H9 (cell line): ENCODE results near the gene TSTD2. TPM values are rescaled to one million over a fixed set of nuclear protein-coding genes. Genes with fewer than 3 reads are reported as not detected.

ENCODE experiments used
- DNase-seq: peaks from one replicate; pipeline ENCODE4 v3.0.0-alpha.2; 2017
- H2AFZ ChIP-seq: one replicate; pipeline ENCODE4 v1.6.1; 2013; ENCODE audit warnings: mild to moderate bottlenecking, low read length, control low read depth, moderate library complexity
- H2AK5ac ChIP-seq: 2 replicates; pipeline ENCODE4 v1.6.1; 2013; ENCODE audit warnings: low read length, control low read depth, mixed read lengths; ENCODE audit not compliant: insufficient read length
- H2BK120ac ChIP-seq: one replicate; pipeline ENCODE4 v1.6.1; 2013; ENCODE audit warnings: low read depth, mild to moderate bottlenecking, low read length, control low read depth, inconsistent platforms; ENCODE audit not compliant: poor library complexity, severe bottlenecking
- H2BK12ac ChIP-seq: 2 replicates; pipeline ENCODE4 v1.6.1; 2013; ENCODE audit warnings: low read length, control low read depth, mixed read lengths, low read depth; ENCODE audit not compliant: insufficient read length
- H2BK15ac ChIP-seq: 2 replicates; pipeline ENCODE4 v1.6.1; 2013; ENCODE audit warnings: low read depth, low read length, control low read depth
- H2BK20ac ChIP-seq: one replicate; pipeline ENCODE4 v1.6.1; 2013; ENCODE audit warnings: low read depth, mild to moderate bottlenecking, low read length, control low read depth, inconsistent platforms; ENCODE audit not compliant: poor library complexity, severe bottlenecking
- H2BK5ac ChIP-seq: 2 replicates; pipeline ENCODE4 v1.6.1; 2013; ENCODE audit warnings: low read length, control low read depth, mixed read lengths; ENCODE audit not compliant: insufficient read length
- H3K14ac ChIP-seq: 2 replicates; pipeline ENCODE4 v1.6.1; 2013; ENCODE audit warnings: low read length, control low read depth; ENCODE audit not compliant: insufficient read depth
- H3K18ac ChIP-seq: 2 replicates; pipeline ENCODE4 v1.6.1; 2013; ENCODE audit warnings: low read depth, mild to moderate bottlenecking, mixed read lengths, low read length, control low read depth; ENCODE audit not compliant: insufficient read length
- H3K23ac ChIP-seq: 2 replicates; pipeline ENCODE4 v1.6.1; 2013; ENCODE audit warnings: low read length, control low read depth, mixed read lengths, low read depth; ENCODE audit not compliant: insufficient read length
- H3K23me2 ChIP-seq: 2 replicates; pipeline ENCODE4 v1.6.1; 2013; ENCODE audit warnings: low read depth, mild to moderate bottlenecking, mixed read lengths, low read length, control low read depth; ENCODE audit not compliant: insufficient read length, poor library complexity, severe bottlenecking
- H3K27ac ChIP-seq: 2 replicates; pipeline ENCODE4 v1.5.1; 2013; ENCODE audit warnings: low read length, control low read depth, mixed read lengths, low read depth; ENCODE audit not compliant: insufficient read length
- H3K27me3 ChIP-seq: 2 replicates; pipeline ENCODE4 v1.6.1; 2013; ENCODE audit warnings: low read length, control low read depth, inconsistent platforms; ENCODE audit not compliant: insufficient read depth
- H3K4ac ChIP-seq: 2 replicates; pipeline ENCODE4 v1.6.1; 2013; ENCODE audit warnings: low read depth, mild to moderate bottlenecking, control low read depth, inconsistent platforms, low read length, moderate library complexity
- H3K4me1 ChIP-seq: 2 replicates; pipeline ENCODE4 v1.6.1; 2013; ENCODE audit warnings: low read length, control low read depth, inconsistent platforms; ENCODE audit not compliant: insufficient read depth
- H3K4me2 ChIP-seq: 2 replicates; pipeline ENCODE4 v1.6.1; 2013; ENCODE audit warnings: low read length, control low read depth, mixed read lengths; ENCODE audit not compliant: insufficient read length, insufficient read depth
- H3K56ac ChIP-seq: 2 replicates; pipeline ENCODE4 v1.6.1; 2013; ENCODE audit warnings: low read depth, mild to moderate bottlenecking, mixed read lengths, low read length, control low read depth; ENCODE audit not compliant: insufficient read length
- H3K79me1 ChIP-seq: 2 replicates; pipeline ENCODE4 v1.6.1; 2013; ENCODE audit warnings: low read depth, mild to moderate bottlenecking, moderate library complexity, low read length, control low read depth, inconsistent platforms; ENCODE audit not compliant: insufficient read depth, poor library complexity, severe bottlenecking
- H3K79me2 ChIP-seq: 2 replicates; pipeline ENCODE4 v1.6.1; 2013; ENCODE audit warnings: low read length, control low read depth, inconsistent platforms; ENCODE audit not compliant: insufficient read depth
- H3K9ac ChIP-seq: 2 replicates; pipeline ENCODE4 v1.6.1; 2013; ENCODE audit warnings: low read length, control low read depth, mixed read lengths; ENCODE audit not compliant: insufficient read length; ENCODE audit errors: extremely low read depth
- H3K9me3 ChIP-seq: one replicate; pipeline ENCODE4 v1.6.1; 2013; ENCODE audit warnings: low read depth, low read length, inconsistent platforms; ENCODE audit not compliant: control insufficient read depth
- H3T11ph ChIP-seq: one replicate; pipeline ENCODE4 v1.6.1; 2013; ENCODE audit warnings: mild to moderate bottlenecking, low read length, control low read depth, inconsistent platforms
- H4K20me1 ChIP-seq: one replicate; pipeline ENCODE4 v1.6.1; 2013; ENCODE audit not compliant: control insufficient read depth, insufficient read length, insufficient read depth
- H4K5ac ChIP-seq: 2 replicates; pipeline ENCODE4 v1.6.1; 2013; ENCODE audit warnings: low read depth, mild to moderate bottlenecking, mixed read lengths, low read length, control low read depth; ENCODE audit not compliant: insufficient read length
- H4K8ac ChIP-seq: replicated peaks from 2 replicates; pipeline ENCODE4 v1.6.1; 2013; ENCODE audit warnings: low read length, control low read depth, mixed read lengths, low read depth; ENCODE audit not compliant: insufficient read length
- H4K91ac ChIP-seq: 2 replicates; pipeline ENCODE4 v1.6.1; 2013; ENCODE audit warnings: low read depth, mild to moderate bottlenecking, moderate library complexity, mixed read lengths, low read length, control low read depth; ENCODE audit not compliant: insufficient read length
- H3K27ac Mint-ChIP-seq, 3 experiments: 2 replicates in 2 of 3; 3 replicates in 1 of 3; pipeline ENCODE4 v1.8.0; 2020 to 2021; ENCODE audit warnings: mixed read lengths in 3 of 3, mild to moderate bottlenecking in 1 of 3, moderate library complexity in 1 of 3
- H3K27me3 Mint-ChIP-seq: 2 replicates; pipeline ENCODE4 v1.8.0; 2021; ENCODE audit warnings: low read depth, mild to moderate bottlenecking, moderate library complexity, mixed read lengths
- H3K36me3 Mint-ChIP-seq, 3 experiments: 2 replicates in 2 of 3; 3 replicates in 1 of 3; pipeline ENCODE4 v1.8.0; 2020 to 2021; ENCODE audit warnings: low read depth in 3 of 3, mixed read lengths in 3 of 3; ENCODE audit not compliant: insufficient read depth in 1 of 3
- H3K4me1 Mint-ChIP-seq, 2 experiments: 2 replicates each; pipeline ENCODE4 v1.8.0; 2020; ENCODE audit warnings: mixed read lengths in 2 of 2
- H3K4me3 Mint-ChIP-seq, 2 experiments: 2 replicates in 1 of 2; 3 replicates in 1 of 2; pipeline ENCODE4 v1.8.0; 2020 to 2021; ENCODE audit warnings: mild to moderate bottlenecking in 2 of 2, mixed read lengths in 2 of 2, moderate library complexity in 1 of 2
- H3K9me3 Mint-ChIP-seq, 2 experiments: 2 replicates in 1 of 2; 3 replicates in 1 of 2; pipeline ENCODE4 v1.8.0; 2020; ENCODE audit warnings: mild to moderate bottlenecking in 2 of 2, mixed read lengths in 2 of 2, moderate library complexity in 1 of 2
- CTCF ChIP-seq: fragments of 200-600 bp; sonication (generic); conservative IDR thresholded peaks from 3 replicates; pipeline ENCODE4 v1.8.0; 2021; ENCODE audit warnings: antibody characterized with exemption, mild to moderate bottlenecking
- total RNA-seq: library from RNA; stranded (reverse); gene quantifications from 2 replicates; pipeline ENCODE4 v1.2.1, GENCODE V29; 2021

Gene TSTD2
- total RNA-seq, 1 experiment from 2014 or later, result 23.5 TPM

- Histone ChIP-seq H3K14ac (no peak overlapping the region), H3K27ac (no peak overlapping the region), H2AK5ac (no peak overlapping the region), H2BK120ac (no peak overlapping the region), H3K23ac (no peak overlapping the region), H3K4me2 (no peak overlapping the region), H4K91ac (no peak overlapping the region), H3K79me2 (no peaks in the 10 kb centered on the region), H3T11ph (no peak overlapping the region), H3K56ac (no peak overlapping the region), H3K4me1 (0 out of 2 replicates have a peak, but pooled peaks cover 7% of the 10 kb centered on the region), H3K18ac (no peak overlapping the region), H3K79me1 (no peaks in the 10 kb centered on the region), H2BK5ac (no peak overlapping the region), H3K27me3 (no peaks in the 10 kb centered on the region), H4K5ac (no peak overlapping the region), H2BK12ac (no peak overlapping the region), H3K9ac (no peak overlapping the region), H2AFZ (no peak overlapping the region), H4K20me1 (no peaks in the 10 kb centered on the region), H3K9me3 (no peaks in the 10 kb centered on the region), H3K23me2 (no peaks in the 10 kb centered on the region), H3K4ac (no peak overlapping the region), H2BK20ac (no peak overlapping the region), H4K8ac (no peak overlapping the region), H2BK15ac (no peak overlapping the region)
- H3K36me3 Mint-ChIP-seq, result no peaks in the 10 kb centered on the region
- H3K9me3 Mint-ChIP-seq, result no peaks in the 10 kb centered on the region
- no peak overlapping the region for H3K27ac Mint-ChIP-seq
- peaks cover 32 to 43% of the 10 kb centered on the region in 2 experiments for H3K4me1 Mint-ChIP-seq
- peaks cover 3% of the 10 kb centered on the region for H3K27me3 Mint-ChIP-seq
- DNase-seq, result no peak
- H3K4me3 Mint-ChIP-seq, result no peak overlapping the region
- no peak for TF ChIP-seq CTCF
These were observed 72.3 kb downstream of the TSTD2 start for GRCh38 chr9:97560851-97561250.
